Right lobe of liver (tissue), 4 donors: ENCODE measurements around the gene FRMD4A.

Experiments
- POLR2A ChIP-seq: fragments of 450-650 bp; IDR thresholded peaks from one replicate; pipeline ENCODE4 v1.6.1; 2017; ENCODE audit warnings: antibody characterized with exemption, mild to moderate bottlenecking
- TF ChIP-seq, protein P1 (sequence below), 4 donors: fragments of 200-600 bp in 3 of 4; fragments of 450-650 bp in 1 of 4; IDR thresholded peaks; one replicate each; pipeline versions ENCODE4 v1.5.1 to v1.8.0; 2016 to 2022; ENCODE audit warnings: antibody characterized with exemption in 4 of 4, mild to moderate bottlenecking in 2 of 4
- donor health status: DM: no; HTN: no; CAD: no.
- donor health status: DM: no; HTN: no; CAD: no.
- donor health status: DM: no; HTN: yes; CAD: no.

DNA sequence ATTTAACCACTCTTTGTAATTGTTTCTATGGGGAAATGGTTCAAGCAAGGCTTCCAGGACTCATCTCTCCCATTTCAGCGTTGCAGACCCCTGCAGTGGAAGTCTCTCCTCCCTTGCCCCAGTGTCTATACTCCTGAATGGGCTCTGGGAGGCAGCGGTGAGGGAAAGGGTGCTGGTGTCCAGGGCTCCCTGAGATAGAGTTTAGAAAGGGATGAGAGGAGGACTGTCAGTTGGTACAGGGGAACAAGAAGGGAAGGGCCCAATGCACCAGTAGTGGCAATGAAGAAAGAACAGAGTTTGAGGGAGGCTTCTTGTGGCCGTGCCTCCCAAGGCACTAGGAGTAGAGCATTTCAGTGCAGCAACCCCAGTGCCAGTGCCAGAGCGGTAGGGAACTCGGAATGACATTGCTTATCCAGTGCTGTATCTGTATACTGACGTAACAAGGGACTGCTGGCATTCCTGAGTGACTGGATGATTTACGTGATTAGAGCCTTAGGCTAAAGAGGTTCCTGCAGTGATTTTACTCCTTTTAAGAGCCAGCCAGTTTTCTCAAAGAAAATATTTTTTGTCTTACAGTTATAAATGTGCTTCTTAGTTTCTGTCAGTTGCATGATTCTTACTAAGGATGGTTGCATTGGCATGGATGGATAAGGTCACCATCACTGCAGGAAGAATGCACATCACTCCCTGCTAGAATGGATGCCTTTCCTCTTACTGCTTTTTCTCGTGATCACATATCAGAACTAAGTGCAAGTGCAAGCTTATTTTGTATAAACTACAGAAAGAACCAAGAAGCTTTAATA, 716.0 kb downstream of the FRMD4A start:
- TF ChIP-seq, protein P1, sequence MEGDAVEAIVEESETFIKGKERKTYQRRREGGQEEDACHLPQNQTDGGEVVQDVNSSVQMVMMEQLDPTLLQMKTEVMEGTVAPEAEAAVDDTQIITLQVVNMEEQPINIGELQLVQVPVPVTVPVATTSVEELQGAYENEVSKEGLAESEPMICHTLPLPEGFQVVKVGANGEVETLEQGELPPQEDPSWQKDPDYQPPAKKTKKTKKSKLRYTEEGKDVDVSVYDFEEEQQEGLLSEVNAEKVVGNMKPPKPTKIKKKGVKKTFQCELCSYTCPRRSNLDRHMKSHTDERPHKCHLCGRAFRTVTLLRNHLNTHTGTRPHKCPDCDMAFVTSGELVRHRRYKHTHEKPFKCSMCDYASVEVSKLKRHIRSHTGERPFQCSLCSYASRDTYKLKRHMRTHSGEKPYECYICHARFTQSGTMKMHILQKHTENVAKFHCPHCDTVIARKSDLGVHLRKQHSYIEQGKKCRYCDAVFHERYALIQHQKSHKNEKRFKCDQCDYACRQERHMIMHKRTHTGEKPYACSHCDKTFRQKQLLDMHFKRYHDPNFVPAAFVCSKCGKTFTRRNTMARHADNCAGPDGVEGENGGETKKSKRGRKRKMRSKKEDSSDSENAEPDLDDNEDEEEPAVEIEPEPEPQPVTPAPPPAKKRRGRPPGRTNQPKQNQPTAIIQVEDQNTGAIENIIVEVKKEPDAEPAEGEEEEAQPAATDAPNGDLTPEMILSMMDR (IDR thresholded peaks at IDR 0.05) = no peak
- TF ChIP-seq POLR2A = no peak
